Stimulated activated CD4-positive, alpha-beta T cell treated with anti-CD3 and anti-CD28 coated beads, Interleukin-1b, Interleukin-23, amount 100 ng/mL, for 48 hours (primary cell): ENCODE data around the gene ABCC6.

Experiments used
- DNase-seq: peaks from one replicate; pipeline ENCODE4 v3.0.0-alpha.2; 2020

The ABCC6 gene

DNA sequence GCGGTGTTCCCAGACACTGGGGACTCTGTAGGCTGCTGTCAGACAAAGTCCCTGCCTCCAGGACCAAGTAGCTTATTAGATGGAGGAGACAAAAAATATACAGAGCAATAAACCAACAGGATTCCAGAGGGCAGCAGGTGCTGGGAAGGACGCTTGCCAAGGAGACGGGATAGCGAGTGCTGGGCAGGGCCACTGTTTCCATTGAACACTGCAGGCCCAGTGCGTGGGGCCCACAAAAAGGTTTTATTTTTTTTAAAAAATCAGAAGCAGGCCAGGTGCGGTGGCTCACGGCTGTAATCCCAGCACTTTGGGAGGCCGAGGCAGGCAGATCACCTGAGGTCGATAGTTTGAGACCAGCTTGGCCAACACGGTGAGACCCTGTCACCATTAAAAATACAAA lies 84.2 kb downstream of the ABCC6 start:
- no peak for DNase-seq

DNA sequence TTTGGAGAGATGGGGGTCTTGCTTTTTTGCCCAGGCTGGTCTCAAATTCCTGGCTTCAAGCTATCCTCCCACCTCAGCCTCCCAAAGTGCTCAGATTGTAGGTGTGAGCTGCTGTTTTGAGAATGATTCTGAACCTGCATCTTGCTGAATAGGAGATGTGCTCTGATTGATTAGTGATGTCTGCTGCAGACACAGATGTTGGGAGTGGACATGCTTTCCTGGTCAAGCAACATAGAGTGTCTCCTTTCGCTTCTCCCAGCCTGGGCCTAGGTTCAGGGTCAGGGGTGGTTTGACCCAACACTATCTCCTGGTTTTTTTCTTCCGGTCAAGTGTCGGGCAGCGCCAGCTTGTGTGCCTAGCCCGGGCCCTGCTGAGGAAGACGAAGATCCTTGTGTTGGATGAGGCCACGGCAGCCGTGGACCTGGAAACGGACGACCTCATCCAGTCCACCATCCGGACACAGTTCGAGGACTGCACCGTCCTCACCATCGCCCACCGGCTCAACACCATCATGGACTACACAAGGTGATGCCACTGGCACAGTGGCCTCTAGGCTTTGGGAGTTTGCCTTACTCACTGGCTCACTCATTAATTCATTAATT lies 85.2 kb downstream of the ABCC6 start:
- DNase-seq = no peak

DNA sequence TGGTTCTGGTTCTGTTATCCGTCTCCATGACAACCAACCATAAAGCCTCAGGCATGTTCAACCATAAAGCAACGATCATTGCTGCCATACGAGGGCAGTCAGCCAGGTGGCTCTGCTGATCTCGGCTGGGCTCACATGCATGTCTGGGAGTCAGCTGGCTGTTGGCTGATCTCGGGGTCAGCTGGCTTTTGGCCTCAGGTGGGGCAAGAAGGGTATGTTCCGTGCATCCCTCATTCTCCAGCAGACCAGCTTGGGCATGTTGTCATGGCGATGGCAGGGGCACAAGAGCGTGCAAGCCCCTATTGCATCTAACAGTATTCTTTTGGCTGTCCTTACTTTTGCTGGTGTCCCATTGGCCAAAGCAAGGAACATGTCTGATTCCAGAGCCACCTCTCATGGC lies 86.2 kb downstream of the ABCC6 start:
- DNase-seq = no peak

DNA sequence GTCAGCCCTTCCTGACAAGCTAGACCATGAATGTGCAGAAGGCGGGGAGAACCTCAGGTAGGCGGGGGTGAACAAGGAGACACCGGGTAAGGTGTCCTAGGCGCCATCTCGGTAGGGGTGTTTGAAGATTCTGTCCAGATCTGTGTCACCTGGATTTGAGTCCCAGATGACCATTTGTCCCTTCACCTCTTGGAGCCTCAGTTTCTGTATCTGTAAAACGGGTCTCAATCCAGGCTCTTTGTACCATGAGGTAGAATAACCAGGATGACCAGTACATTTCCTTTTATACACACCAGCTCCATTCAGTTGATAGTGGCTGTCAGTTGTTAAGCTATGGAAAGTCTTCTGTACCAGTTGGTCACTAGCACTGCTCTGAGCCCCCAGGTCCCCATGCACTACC lies 86.7 kb downstream of the ABCC6 start:
- no peak for DNase-seq

DNA sequence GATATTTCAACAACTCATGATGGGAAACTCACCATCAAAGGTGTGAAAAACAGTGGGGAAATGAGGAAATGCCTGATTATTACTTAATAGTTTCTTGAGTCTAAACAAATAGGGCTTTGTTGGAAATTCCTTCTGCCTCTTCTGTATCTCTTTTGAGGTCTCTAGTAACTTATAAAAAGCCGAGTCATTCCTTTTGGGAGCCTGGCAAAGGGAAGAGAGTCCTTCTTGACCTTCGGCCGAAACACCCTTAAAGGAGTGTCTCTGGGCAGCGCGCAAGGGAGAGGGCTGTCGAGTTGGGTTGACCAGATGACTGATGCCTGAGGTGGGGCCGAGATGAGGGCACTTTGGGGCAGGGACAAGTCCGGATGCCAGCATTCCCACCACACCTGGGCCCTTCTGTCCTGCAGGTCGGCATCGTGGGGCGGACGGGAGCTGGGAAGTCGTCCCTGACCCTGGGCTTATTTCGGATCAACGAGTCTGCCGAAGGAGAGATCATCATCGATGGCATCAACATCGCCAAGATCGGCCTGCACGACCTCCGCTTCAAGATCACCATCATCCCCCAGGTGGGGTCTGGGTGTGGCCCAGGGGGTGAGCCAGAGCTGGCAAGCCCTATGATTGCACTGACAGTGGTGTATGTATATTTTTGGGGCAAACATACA lies 89.2 kb downstream of the ABCC6 start:
- DNase-seq = no peak

DNA sequence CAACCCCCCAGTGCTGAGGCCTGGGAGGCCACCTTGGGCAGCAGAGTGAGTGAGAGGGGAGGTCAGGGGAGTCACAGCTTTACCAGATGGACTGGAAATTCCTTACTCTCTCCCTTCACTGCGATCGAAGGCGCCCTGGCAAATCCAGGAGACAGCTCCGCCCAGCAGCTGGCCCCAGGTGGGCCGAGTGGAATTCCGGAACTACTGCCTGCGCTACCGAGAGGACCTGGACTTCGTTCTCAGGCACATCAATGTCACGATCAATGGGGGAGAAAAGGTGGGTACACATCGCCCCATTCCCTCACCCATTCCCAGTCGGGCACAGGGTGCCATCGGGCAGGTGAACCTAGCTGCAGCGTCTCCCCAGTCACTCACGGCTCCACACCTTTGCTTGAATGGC lies 91.6 kb downstream of the ABCC6 start:
- no peak for DNase-seq

DNA sequence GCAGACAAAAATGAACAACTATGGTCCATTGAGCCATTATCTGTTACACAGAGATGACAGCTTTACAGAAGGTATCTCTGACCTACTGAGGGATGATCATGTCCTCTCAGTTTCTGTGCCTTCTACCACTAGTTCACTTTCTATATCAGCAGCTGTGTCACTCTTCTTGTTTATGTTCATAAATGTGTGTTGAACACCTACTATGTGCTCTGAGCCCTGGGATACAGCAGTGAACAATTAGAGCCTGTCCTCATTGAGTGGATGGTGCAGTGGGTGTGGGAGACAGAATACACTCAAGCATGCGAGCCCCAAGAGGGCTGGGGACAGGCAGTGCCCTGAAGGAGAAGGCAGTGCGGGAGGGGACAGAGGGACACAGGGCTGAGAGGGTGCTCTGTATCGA lies 92.1 kb downstream of the ABCC6 start:
- no peak for DNase-seq

DNA sequence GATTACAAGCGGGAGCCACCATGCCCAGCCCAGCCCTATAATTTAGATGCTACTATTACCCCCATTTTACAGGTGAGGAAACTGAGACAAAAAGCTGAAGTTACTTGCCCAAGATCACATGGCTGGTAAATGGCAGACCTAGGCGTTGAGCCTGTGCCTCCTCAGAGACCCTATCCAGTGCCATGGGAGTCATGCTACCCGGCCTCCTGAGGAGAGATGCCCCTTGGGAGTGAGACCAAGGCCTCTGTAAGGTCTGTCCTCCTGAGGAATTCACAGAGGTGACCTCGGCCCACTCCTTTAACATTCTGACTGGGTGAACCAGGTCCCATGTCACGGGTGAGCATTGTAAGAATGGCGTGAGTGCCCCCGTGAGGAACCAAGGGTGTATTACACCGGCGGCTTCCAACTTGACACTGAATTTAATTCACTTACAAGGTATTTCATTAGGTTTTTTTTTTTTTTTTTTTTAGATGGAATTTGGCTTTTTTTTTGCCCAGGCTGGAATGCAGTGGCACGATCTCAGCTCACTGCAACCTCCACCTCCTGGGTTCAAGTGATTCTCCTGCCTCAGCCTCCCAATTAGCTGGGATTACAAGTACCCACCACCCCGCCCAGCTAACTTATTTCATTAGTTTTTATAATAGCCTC lies 95.7 kb downstream of the ABCC6 start:
- DNase-seq = peak; percentile 67

DNA sequence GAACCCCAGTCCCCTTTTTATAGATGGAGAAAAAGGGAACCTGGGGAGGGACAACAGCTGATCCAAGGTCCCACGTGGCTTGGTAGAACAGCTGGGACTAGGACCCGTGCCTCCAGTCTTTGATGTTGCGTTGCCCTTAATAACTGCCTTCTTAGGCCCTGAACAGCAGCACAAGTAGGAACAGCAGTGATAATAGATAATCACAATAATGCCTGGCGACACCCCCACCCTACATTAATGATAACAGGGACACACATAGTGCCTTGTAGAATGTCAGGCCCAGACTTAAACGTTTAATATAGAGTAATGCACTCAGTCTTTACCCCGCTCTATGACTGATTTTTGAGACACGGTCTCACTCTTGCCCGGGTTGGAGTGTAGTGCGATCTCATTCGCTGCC lies 96.4 kb downstream of the ABCC6 start:
- no peak for DNase-seq

DNA sequence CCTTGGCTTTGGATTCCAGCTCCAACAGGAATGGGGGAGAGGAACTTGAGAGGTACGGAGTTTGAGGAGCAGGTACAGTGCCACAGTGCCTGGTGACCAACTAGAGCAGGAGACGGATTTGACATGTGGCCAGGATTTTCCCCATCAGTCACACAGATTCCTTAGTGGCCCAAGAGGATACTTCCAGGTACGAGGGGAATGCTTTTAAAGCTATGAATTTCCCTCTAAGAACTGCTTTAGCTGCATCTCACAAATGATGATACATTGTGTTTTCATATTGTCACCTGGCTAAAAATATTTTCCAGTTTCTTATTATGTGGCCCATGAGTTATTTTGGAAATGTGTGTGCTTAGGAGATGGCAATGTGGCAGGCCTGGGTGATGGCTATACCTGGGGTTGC lies 98.3 kb downstream of the ABCC6 start:
- DNase-seq = no peak

DNA sequence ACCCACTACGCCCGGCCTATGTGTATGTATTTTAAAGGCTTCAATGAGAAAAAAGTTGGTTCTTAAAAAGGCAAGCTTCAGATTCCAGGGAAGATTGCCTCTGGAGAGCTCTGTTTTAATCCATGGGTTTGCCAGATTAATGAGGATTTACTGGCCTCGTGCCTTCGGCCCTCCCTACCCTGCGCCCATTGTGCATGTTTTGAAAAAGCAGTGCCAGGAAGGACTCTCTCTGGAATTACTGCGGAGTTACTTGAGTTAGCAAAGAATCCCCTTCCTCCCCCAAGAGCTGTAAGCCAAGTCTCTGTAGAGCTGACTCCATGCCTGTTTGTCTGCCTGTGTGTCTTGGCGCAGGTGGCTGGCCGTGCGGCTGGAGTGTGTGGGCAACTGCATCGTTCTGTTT lies 98.9 kb downstream of the ABCC6 start:
- no peak for DNase-seq

DNA sequence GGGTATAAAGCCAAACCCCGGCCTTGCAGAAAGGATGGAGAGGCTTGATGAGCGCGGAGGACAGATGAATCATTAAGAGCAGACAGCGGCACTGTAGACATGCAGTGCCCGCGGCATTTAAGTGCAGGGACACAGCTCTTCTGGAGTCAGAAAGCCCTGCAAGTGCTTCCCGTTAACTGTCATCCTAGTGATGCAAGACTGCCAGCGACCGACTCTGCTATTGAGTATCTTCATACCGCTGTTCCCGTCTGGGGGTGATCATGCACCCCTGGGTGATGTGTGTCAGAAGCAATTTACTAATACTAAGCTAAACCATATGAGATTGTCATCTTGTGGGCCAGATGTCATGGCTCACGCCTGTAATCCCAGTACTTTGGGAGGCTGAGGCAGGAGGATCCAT lies 101.0 kb downstream of the ABCC6 start:
- no peak for DNase-seq

DNA sequence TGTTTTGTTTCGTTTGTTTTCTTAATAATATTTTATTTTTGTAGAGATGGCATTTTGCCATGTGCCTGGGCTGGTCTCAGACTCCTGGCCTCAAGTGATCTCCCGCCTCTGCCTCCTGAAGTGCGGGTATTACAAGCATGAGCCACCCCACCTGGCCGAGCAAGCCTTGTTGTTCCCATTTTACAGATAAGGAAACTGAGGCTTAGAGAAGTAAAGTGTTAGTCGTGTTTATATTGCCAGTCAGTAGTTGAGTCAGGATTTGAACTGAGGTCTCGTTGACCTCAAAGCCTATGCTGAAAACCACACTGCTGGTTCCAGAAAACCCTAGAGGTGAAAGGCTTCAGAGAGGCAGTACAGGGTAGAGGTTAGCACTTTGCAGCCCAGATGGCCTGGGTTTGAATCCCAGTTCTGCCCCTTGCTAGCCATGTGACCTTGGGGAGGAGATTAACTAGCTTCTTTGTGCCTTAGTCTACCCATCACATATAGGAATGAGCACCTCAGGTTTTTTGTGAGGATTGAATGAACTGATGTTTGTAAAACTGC lies 102.0 kb downstream of the ABCC6 start:
- no peak for DNase-seq

DNA sequence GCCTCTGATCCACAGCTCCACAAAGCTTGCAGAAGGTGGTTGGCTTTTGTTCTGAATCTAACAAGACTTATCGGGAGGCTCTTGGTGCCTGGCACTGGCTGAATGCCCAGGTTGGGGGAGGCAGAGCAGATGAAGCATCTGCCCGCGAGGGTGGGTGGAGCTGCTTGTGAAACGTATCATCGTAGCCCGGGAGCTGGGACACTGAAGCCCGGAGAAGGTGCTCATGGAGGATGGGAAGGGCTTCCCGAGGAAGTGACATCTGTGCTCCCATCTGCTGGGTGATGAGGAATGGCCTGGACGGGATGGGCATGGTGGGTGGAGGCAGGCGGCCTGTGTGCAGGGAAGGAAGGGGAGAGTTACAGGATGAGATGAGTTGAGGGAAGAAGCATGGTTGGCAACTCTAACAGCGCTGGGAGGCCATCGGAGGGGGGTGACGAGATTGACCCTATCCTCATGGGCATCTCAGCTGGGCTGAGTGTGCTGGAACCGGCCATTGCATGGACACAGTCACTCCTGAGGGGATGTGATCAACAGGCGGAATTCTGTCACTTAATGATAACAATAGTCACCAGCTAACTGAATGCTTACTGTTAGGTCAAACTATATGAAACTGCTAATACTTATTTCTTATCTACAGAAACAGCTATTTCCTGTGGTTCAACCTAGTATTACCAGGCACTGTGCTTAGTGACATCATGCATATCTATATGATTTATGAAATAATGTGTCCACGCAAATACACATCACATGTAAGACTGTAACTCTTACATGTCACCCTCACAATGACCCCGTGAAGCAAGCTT lies 102.7 kb downstream of the ABCC6 start:
- no peak for DNase-seq

DNA sequence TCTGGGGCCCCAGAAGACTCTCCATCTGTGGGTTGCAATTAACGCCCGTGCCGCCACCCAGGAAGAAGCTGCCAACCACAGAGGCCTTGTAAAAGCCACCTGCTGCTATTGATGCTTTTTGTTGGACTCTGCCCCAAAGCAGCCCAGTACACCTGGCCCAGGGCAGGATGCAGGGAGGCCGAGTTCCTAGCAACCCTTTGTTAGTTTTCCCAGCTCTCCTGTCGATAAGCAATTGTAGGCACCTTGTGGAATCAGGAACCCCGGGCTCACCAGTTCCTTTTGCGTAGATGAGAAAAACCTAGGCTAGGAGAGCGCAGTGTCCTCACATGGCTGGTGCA lies 103.3 kb downstream of the ABCC6 start:
- no peak for DNase-seq

DNA sequence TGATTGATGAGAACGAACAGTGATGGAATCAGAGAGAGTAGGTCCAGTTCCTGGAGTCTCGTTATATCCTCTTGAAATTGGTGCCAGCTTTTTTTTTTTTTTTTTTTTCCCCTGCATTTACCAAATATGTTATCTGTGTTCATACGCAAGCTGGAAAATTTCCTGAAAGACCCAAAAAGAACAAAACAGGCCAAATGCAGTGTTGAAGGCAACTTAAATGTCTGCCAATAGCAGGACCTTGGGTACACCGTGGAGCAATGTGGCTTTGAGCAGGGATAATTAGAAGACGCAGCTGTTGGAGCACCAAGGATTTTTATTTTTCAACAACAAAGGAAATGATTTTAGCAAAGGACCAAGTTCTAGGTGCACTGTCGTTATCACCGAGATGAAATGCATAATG lies 105.0 kb downstream of the ABCC6 start:
- no peak for DNase-seq

DNA sequence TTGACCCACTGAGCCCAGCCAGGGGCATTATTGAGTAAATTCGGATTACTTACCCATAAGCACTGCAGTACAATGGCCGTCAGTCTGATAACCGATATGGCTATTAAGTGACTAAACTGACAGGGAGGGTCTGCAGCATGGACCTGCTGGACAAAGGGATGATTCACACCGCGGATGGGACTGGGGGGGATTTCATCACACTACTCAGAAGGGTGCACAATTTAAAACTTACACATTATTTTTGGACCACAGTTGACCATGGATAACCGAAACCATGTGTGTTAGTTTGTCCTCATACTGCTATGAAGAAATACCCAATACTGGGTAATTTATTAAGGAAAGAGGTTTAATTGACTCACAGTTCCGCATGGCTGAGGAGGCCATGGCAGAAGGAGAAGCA lies 106.5 kb downstream of the ABCC6 start:
- no peak for DNase-seq

DNA sequence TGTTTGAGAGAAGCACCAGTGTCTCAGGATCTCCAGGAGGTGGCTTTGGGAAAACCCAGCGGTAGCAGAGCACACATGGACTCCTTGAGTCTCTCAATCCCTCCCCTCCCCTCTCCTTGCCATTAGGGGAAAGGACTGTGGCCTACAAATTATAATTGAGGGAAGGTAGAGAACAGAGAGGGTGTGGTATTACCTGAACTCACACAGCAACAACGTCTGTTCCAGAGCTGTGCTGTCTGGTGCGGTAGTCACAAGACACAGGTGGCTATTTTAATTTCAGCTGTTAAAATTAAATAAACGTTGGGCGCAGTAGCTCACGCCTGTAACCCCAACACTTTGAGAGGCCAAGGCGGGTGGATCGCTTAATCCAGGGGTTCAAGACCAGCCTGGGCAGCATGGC lies 110.2 kb downstream of the ABCC6 start:
- DNase-seq = no peak

DNA sequence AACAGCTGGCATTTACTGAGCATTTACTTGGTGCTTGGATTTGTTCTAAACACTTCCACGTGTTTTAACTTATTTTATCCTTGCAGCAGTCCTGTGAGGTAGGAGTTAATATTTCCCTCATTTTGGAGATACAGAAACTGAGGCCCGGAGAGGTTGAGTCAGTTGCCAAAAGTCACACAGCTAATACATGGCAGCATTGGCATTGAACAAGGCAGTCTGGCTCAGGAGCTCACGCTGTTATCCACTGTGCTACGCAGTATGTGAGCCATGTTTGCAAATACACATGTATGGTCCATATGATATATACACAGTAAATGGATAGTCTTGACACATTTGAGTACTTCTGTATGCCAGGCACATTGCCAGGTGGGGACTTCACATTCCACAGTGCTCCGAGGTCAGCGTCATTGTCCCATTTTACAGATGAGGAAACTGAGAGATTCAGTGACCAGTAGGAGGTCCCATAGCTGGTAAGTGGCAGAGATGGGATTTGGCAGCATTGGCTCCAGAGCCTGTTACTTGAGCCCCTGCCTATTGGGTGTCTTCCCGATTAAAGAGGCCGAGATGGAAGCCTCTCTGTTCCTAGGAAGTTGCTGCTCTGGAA lies 110.7 kb downstream of the ABCC6 start:
- DNase-seq = no peak

DNA sequence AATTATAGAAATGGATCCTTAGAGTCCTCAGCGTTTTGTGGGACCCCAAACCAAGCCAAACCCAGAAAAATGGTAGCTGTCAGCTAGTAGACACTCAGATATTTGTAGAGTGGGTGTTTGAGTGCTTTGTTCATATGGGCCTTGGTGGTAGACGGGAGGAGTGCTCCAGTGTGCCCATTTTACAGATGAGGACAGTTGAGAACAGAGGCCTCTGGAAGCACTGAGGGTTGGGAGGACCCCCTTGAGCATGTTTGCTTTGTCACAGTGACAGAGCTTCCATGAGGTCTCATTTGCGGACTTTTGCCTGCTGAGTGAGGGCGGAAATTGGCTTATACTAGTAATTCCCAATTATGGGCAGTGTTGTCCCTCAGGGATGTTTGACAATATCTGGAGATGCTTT lies 111.7 kb downstream of the ABCC6 start:
- no peak for DNase-seq

DNA sequence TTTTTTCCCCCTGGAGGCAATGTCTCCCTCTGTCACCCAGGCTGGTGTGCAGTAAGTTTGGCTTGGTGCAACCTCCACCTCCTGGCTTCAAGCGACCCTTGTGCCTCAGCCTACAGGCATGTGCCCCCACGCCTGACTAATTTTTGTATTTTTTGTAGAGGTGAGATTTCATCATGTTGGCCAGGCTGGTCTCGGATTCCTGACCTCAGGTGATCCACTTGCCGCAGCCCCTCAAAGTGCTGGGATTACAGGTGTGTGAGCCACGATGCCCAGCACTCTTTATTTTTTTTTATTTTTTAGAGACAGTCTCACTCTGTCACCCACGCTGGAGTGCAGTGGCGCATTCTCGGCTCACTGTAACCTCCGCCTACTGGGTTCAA lies 113.2 kb downstream of the ABCC6 start:
- no peak for DNase-seq

DNA sequence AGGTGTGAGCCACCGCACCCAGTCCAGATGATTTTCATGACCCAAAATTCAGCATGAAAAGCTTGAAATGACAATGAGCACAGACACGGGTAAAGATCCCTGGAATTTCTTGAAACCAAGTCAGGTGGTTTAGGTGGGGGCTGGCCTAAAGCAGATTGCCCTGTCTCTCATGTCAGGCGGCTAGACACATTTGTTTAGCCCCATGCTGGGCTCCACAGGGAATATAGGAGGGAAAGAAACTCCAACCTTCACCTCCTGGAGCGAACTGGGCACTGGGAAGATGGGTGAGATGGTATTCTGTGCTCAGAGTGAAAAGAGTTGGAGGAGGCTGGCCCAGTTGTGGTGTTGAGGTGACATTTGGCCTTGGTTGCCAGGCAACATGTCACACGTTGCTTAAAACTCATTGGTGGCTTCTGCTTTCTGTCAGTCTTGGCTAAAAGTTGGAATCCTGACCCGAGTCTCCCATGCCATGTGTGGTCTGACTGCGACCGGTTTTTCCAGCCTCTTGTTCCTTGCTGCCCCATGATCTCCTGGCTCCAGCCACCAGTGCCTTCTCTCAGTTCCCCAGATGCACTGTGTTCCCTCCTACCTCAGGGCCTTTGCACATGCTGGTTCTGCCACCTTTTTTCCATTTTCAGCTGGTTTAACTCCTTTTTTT lies 113.7 kb downstream of the ABCC6 start:
- no peak for DNase-seq

DNA sequence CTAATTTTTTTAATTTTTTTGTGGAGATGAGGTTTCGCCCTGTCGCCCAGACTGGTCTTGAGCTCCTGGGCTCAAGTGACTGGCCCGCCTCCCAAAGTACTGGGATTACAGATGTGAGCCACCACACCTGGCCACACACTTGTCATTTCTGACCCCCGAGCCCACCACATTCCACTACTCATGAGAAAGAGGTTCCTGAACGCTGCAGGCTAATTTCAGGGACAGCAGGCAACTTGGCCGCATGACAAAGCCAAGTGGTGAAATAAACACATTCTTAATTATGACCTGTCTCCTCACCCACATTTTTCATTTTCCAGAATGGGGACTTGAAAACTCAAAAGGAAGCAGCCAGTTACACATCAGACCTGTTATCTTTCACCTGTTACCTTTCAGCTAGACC lies 114.5 kb downstream of the ABCC6 start:
- DNase-seq = no peak
